ENCODE data around the gene FAM237B. TPM values are rescaled to one million over a fixed set of nuclear protein-coding genes. Genes with fewer than 3 reads are reported as not detected.

Gene FAM237B
- total and polyA plus RNA-seq, 2 of the 13 experiments (the other 11 are each of a cell fraction or from before 2014, with no cell fraction given): not detected

GRCh38 chr7:90270431-90271178 is 50.5 kb downstream of the FAM237B start (continued):
- TF ChIP-seq ETS1 (CRISPR knock-in tag; IDR thresholded peaks at IDR 0.05) (no peak), SOX5 (CRISPR knock-in tag; IDR thresholded peaks at IDR 0.05; ENCODE audit: borderline replicate concordance) (no peak), TBP (CRISPR knock-in tag; IDR thresholded peaks at IDR 0.05) (no peak), E2F1 (CRISPR knock-in tag; IDR thresholded peaks at IDR 0.05) (no peak), ZNF614 (CRISPR knock-in tag; IDR thresholded peaks at IDR 0.05; ENCODE audit: borderline replicate concordance) (no peak), BCL6 (CRISPR knock-in tag; IDR thresholded peaks at IDR 0.05) (peak; percentile 48; the same call in 1 of the 2 replicates), ZBTB40 (IDR thresholded peaks at IDR 0.05) (no peak), ZBTB40 (CRISPR knock-in tag; IDR thresholded peaks at IDR 0.05) (no peak), CBFB (CRISPR knock-in tag; IDR thresholded peaks at IDR 0.05) (no peak), ZNF232 (CRISPR knock-in tag; IDR thresholded peaks at IDR 0.05; ENCODE audit: borderline replicate concordance) (no peak), MXD4 (CRISPR knock-in tag; IDR thresholded peaks at IDR 0.05) (no peak), ZNF234 (CRISPR knock-in tag; conservative IDR thresholded peaks at IDR 0.05) (no peak), TERF1 (CRISPR knock-in tag; IDR thresholded peaks at IDR 0.05) (no peak), CSRNP1 (CRISPR knock-in tag; IDR thresholded peaks at IDR 0.05) (no peak), ZNF839 (CRISPR knock-in tag; IDR thresholded peaks at IDR 0.05; ENCODE audit: borderline replicate concordance) (no peak)
